Vein endothelial cell (primary cell): ENCODE data around the gene OR4F16. TPM values are rescaled to one million over a fixed set of nuclear protein-coding genes. Genes with fewer than 3 reads are reported as not detected.

Experiments used
- total RNA-seq: library from RNA; depleted of rRNA; stranded (reverse); fragments of >200 nt; gene quantifications from 2 replicates; pipeline ENCODE4 v1.2.3, GENCODE V29; 2012

The OR4F16 gene
- total RNA-seq, result 0.19 and 0.65 TPM in 2 replicates

GRCh38 chr1:686554-686953 lies at the start of gene OR4F16:
TSS of gene OR4F16 (minus strand) at chr1:686654. CDS start at chr1:686654, 0 bp downstream.

Other genes with a start within 250 kb of the OR4F16 start
- gene OR4F29, start 235.0 kb downstream of the OR4F16 start, total RNA-seq, result 0.19 and 0.65 TPM in 2 replicates
- gene SAMD11, start 237.3 kb upstream of the OR4F16 start, total RNA-seq, result not detected in 2 replicates